Measurements from ENCODE around the gene PEX7.

DNA sequence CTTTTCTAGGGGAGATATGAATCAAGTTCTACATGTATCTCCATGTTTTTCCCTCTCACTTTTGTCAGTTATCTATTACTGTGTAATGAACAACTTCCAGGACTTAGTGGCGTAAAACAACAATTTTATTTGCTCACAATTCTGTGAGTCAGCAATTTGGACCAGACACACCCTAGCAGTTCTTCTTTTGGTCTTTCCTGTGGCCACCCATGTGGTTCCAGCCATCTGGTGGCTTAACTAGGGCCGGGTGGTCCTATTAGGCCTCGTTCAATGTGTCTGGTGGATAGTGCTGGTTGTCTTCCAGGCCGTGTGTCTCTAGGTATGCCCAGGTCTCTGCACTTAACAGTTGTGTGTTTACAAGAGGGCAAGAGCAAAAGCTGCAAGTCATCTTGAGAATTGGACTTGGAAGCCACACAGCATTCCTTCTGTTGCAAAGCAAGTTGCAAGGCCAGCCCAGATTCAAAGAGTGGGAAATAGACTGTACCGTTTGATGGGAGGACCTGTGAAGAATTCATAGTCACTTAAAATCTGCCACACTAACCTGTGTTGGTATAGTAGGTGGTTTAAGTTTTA lies 78.9 kb downstream of the PEX7 start:
- no peak for TF ChIP-seq EZH2 (IDR thresholded peaks at IDR 0.05; ENCODE audit: low read length, unreplicated experiment)
- no peak for TF ChIP-seq CTCF (conservative IDR thresholded peaks at IDR 0.05; ENCODE audit: low read depth, low read length)
- no peak for TF ChIP-seq EZH2phosphoT487 (IDR thresholded peaks at IDR 0.05; ENCODE audit: borderline replicate concordance, low read length)

All from PC-3 (cell line).